Central memory CD8-positive, alpha-beta T cell (primary cell): ENCODE measurements around the gene TSPEAR.
"Not testable (repeated sequence)": the region's sequence is repeated elsewhere in the genome, so short reads cannot be mapped to it uniquely, and the experiment has no call there.

Experiments
- ATAC-seq: fragments of 150-1000 bp; cut with Tn5 transposase; replicated peaks from 2 replicates; pipeline ENCODE4 v1.10.0; 2022; ENCODE audit warnings: mild to moderate bottlenecking, moderate FRiP score, moderate number of reproducible peaks; ENCODE audit not compliant: poor library complexity, severe bottlenecking; ENCODE audit errors: extremely low read depth
- DNase-seq, 2 donors: peaks; one replicate each; pipeline ENCODE4 v3.0.0; 2021; ENCODE audit warnings: low spot score in 2 of 2
- H3K27ac Mint-ChIP-seq: one replicate; pipeline ENCODE4 v1.8.0; 2022; ENCODE audit warnings: low read depth, mild to moderate bottlenecking, moderate library complexity, mixed read lengths
- H3K27me3 Mint-ChIP-seq: one replicate; pipeline ENCODE4 v1.8.0; 2022; ENCODE audit warnings: mixed read lengths
- H3K36me3 Mint-ChIP-seq: one replicate; pipeline ENCODE4 v1.8.0; 2022; ENCODE audit warnings: mild to moderate bottlenecking, moderate library complexity, mixed read lengths; ENCODE audit not compliant: insufficient read depth
- H3K4me1 Mint-ChIP-seq: one replicate; pipeline ENCODE4 v1.8.0; 2022; ENCODE audit warnings: mixed read lengths
- H3K4me3 Mint-ChIP-seq: one replicate; pipeline ENCODE4 v1.8.0; 2022; ENCODE audit warnings: mild to moderate bottlenecking, moderate library complexity, mixed read lengths
- H3K9me3 Mint-ChIP-seq: one replicate; pipeline ENCODE4 v1.8.0; 2022; ENCODE audit warnings: mixed read lengths

Gene TSPEAR

DNA sequence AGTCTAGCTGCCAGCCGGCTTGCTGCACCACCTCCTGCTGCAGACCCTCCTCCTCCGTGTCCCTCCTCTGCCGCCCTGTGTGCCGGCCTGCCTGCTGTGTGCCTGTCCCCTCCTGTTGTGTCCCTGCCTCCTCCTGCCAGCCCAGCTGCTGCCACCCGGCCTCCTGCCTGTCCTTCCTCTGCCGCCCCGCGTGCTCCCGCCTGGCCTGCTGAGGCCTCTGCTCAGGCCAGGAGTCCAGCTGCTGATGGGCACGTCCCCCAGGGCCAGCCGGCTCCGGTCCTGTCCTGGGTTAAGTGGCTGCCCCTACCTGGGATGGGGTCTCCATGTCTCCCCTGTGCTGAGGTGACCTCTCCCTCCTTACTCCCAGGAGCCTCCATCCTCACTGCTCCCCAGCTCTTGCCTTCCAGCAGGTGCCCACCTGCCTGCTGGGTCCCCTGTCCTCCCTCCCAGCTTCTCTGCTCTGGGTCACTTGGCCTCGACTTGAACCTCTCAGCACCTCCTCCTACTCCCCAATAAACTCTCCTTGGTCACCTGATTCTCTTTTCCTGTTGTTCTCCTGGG lies 98.6 kb downstream of the TSPEAR start:
- Mint-ChIP-seq H3K4me3 (no peak overlapping the region), H3K27me3 (no peaks in the 10 kb centered on the region), H3K36me3 (no peaks in the 10 kb centered on the region), H3K27ac (no peak overlapping the region), H3K9me3 (peaks cover 22% of the 10 kb centered on the region), H3K4me1 (peaks cover 31% of the 10 kb centered on the region)
- DNase-seq (no peak), ATAC-seq (no peak)

GRCh38 chr21:44612029-44612486 lies 99.3 kb downstream of the TSPEAR start, which contains the start of gene KRTAP10-8:
KRTAP10-8 (plus strand) TSS chr21:44612079; CDS start chr21:44612101, 22 bp downstream.
- no peak within 1 kb of the TSS for H3K4me3 Mint-ChIP-seq
- no peaks in the 10 kb centered on the region for H3K27me3 Mint-ChIP-seq
- peaks cover 22% of the 10 kb centered on the region for H3K9me3 Mint-ChIP-seq
- DNase-seq (no peak), ATAC-seq (no peak)
- H3K4me1 Mint-ChIP-seq = peaks cover 27% of the 10 kb centered on the region
- no peaks in the 10 kb centered on the region for H3K36me3 Mint-ChIP-seq
- no peak within 1 kb of the TSS for H3K27ac Mint-ChIP-seq

DNA sequence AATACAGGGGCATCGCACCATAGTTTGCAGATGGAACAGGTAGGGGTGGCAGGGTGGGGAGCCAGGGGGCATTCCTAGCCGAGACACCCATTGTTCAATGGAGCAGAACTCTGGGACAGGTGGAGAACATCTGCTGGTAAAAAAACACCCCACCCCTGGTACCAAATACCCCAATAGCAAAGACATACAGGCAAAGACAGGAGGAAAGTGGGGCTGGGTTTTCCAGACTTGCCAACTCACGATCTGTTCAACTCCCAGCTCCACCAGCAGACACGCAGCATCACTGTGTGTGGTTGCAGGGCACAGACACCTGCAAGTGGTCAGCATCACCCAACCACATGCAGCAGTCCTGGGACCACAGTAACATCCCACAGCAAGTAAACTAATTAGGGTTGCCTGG lies 99.8 kb downstream of the TSPEAR start:
- H3K9me3 Mint-ChIP-seq = peaks cover 22% of the 10 kb centered on the region
- no peak for ATAC-seq
- H3K27me3 Mint-ChIP-seq = peaks cover 4% of the 10 kb centered on the region
- H3K4me3 Mint-ChIP-seq = no peak overlapping the region
- peaks cover 22% of the 10 kb centered on the region for H3K4me1 Mint-ChIP-seq
- no peak for DNase-seq
- H3K27ac Mint-ChIP-seq = no peak overlapping the region
- H3K36me3 Mint-ChIP-seq = peaks cover 1% of the 10 kb centered on the region

DNA sequence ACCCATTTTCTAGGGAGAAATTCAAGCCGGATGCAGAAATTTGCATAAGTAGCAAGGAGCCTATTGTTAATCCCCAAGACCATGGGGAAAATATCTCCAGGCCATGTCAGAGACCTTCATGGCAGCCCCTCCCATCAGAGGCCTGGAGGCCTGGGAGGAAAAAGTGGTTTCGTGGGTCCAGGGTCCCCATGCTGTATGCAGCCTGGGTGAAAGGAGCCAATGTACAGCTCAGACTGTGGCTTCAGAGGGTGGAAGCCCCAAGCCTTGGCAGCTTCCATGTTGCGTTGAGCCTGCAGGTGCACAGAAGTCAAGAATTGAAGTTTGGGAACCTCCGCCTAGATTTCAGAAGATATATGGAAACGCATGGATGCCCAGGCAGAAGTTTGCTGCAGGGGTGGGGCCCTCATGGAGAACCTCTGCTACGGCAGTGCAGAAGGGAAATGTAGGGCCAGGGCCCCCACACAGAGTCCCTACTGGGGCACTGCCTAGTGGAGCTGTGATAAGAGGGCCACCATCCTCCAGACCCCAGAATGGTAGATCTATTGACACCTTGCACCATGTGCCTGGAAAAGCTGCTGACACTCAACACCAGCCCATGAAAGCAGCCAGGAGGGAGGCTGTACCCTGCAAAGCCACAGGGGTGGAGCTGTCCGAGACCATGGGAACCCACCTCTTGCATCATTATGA lies 101.1 kb downstream of the TSPEAR start:
- ATAC-seq, H3K27ac Mint-ChIP-seq, H3K4me3 Mint-ChIP-seq, H3K36me3 Mint-ChIP-seq, DNase-seq: not testable (repeated sequence)
- H3K4me1 Mint-ChIP-seq = peaks cover 11% of the 10 kb centered on the region
- H3K9me3 Mint-ChIP-seq = peaks cover 22% of the 10 kb centered on the region
- H3K27me3 Mint-ChIP-seq = peaks cover 17% of the 10 kb centered on the region

GRCh38 chr21:44609193-44609592 lies 102.2 kb downstream of the TSPEAR start:
- DNase-seq (no peak), ATAC-seq (no peak)
- H3K36me3 Mint-ChIP-seq = peaks cover 2% of the 10 kb centered on the region
- no peak overlapping the region for H3K4me3 Mint-ChIP-seq
- peaks cover 17% of the 10 kb centered on the region for H3K27me3 Mint-ChIP-seq
- H3K9me3 Mint-ChIP-seq = peaks cover 22% of the 10 kb centered on the region
- H3K4me1 Mint-ChIP-seq = peaks cover 6% of the 10 kb centered on the region
- no peak overlapping the region for H3K27ac Mint-ChIP-seq

DNA sequence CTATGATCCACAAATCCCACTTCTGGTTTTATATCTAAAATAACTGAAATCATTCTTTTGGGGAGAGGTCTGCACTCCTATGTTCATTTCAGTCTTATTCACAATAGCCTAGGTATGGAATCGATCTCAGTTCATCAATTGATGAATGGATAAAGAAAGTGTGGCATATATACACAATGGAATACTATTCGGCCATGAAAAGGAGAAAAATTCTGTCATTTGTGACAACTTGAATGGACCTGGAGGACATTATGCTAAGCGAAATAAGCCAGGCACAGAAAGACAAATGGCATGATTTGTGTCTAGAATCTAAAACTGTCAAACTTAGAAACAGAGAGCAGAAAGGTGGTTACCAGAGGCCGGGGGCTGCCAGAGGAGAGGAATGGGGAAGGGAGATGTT lies 104.9 kb downstream of the TSPEAR start:
- H3K27ac Mint-ChIP-seq = no peak overlapping the region
- H3K9me3 Mint-ChIP-seq = peaks cover 22% of the 10 kb centered on the region
- peaks cover 23% of the 10 kb centered on the region for H3K27me3 Mint-ChIP-seq
- ATAC-seq = no peak
- H3K4me1 Mint-ChIP-seq = no peaks in the 10 kb centered on the region
- H3K4me3 Mint-ChIP-seq = no peak overlapping the region
- no peak for DNase-seq
- H3K36me3 Mint-ChIP-seq = peaks cover 2% of the 10 kb centered on the region

- H3K36me3 Mint-ChIP-seq = peaks cover 2% of the 10 kb centered on the region
- peaks cover 3% of the 10 kb centered on the region for H3K9me3 Mint-ChIP-seq
- H3K27me3 Mint-ChIP-seq = peaks cover 27% of the 10 kb centered on the region
- no peaks in the 10 kb centered on the region for H3K4me1 Mint-ChIP-seq
- ATAC-seq (no peak), DNase-seq (no peak)
- H3K27ac Mint-ChIP-seq = no peak overlapping the region
- H3K4me3 Mint-ChIP-seq = no peak overlapping the region
Measured at GRCh38 chr21:44603911-44604310, 107.5 kb downstream of the TSPEAR start.

DNA sequence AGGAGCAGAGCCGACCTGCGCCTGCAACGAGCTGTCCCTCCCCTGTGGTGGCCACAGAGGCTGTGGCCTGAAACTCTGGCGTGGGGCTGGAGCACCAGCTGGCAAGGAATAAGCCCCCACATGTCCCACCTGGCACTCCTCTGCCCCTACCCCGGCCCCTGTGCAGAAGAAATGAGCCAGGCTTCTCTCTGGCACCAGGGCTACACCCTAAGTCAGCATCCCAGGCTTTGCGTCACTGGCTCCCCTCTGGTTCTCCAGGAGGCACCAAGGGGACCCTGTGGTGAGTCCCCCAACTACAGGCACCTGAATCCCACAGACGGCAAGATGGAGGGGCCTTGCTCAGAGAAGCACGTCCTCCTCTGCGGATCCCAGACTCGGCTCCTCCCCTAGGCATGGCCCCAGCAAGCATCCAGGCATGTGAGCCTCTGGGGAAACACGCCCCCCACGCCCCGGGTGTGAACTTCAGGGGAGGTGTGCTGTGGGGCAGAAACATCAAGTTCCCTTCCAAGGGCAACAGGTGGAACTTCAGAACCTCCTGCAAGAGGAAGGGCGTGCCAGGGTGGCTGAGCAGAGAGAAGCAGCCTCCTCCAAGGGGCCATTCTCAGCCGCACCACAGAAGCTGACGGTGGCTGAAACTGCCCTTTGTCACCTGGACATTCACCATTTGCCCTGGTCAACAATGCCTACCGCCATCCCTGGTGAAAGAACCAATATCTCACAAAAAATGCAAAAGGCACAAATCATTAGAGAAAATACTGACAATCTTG lies 108.1 kb downstream of the TSPEAR start:
- Mint-ChIP-seq H3K4me1 (no peaks in the 10 kb centered on the region), H3K4me3 (no peak overlapping the region), H3K36me3 (peaks cover 2% of the 10 kb centered on the region), H3K27me3 (peaks cover 29% of the 10 kb centered on the region), H3K27ac (peak overlapping the region; percentile 49), H3K9me3 (no peaks in the 10 kb centered on the region)
- no peak for DNase-seq
- ATAC-seq = no peak

GRCh38 chr21:44602463-44602850 lies 108.9 kb downstream of the TSPEAR start:
- Mint-ChIP-seq H3K27ac (no peak overlapping the region), H3K4me1 (no peaks in the 10 kb centered on the region), H3K9me3 (no peaks in the 10 kb centered on the region), H3K4me3 (no peak overlapping the region), H3K27me3 (peaks cover 35% of the 10 kb centered on the region), H3K36me3 (peaks cover 2% of the 10 kb centered on the region)
- ATAC-seq = no peak
- no peak for DNase-seq

- Mint-ChIP-seq H3K36me3 (peaks cover 2% of the 10 kb centered on the region), H3K4me1 (no peaks in the 10 kb centered on the region), H3K27ac (no peak overlapping the region), H3K4me3 (no peak overlapping the region), H3K27me3 (peaks cover 33% of the 10 kb centered on the region), H3K9me3 (no peaks in the 10 kb centered on the region)
- no peak for ATAC-seq
- no peak for DNase-seq
Measured at GRCh38 chr21:44601596-44602462, 109.5 kb downstream of the TSPEAR start.

GRCh38 chr21:44601091-44601490 lies 110.3 kb downstream of the TSPEAR start:
- H3K27ac Mint-ChIP-seq, DNase-seq, H3K4me3 Mint-ChIP-seq, ATAC-seq, H3K36me3 Mint-ChIP-seq, H3K9me3 Mint-ChIP-seq, H3K4me1 Mint-ChIP-seq: not testable (repeated sequence)
- H3K27me3 Mint-ChIP-seq = peaks cover 26% of the 10 kb centered on the region
